ENCODE data around the gene POLR3H.

DNA sequence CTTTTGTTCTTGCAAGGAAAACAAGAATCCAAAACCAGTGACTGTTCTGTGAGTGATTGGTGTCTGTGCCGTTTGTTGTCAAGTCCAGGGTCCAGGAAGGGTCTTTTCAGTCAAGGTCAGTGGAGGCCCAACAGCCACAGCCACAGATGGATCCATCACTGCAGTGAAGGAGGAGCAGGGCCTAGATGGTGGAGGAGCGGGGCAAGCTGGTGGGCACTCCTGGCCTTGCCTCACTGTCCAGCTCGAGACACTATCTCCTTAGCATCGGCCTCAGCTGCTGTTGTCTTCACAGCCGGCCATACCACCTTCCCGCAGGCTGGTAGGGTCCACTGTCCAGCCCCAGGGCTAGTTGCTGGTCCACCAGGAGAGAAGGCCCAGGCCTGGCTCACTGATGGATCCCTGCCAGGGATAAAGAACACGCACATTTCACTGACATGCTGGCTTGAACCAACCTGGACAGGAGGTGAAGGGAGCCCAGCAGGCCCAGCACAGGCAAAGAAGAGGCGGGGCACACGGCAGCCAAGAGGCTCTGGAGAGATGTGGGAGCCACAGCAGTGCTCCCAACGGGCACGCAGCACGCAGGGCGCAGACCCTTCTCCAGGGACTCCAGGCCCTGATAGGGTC is 15.2 kb downstream of the POLR3H start:
- TF ChIP-seq, protein P1, sequence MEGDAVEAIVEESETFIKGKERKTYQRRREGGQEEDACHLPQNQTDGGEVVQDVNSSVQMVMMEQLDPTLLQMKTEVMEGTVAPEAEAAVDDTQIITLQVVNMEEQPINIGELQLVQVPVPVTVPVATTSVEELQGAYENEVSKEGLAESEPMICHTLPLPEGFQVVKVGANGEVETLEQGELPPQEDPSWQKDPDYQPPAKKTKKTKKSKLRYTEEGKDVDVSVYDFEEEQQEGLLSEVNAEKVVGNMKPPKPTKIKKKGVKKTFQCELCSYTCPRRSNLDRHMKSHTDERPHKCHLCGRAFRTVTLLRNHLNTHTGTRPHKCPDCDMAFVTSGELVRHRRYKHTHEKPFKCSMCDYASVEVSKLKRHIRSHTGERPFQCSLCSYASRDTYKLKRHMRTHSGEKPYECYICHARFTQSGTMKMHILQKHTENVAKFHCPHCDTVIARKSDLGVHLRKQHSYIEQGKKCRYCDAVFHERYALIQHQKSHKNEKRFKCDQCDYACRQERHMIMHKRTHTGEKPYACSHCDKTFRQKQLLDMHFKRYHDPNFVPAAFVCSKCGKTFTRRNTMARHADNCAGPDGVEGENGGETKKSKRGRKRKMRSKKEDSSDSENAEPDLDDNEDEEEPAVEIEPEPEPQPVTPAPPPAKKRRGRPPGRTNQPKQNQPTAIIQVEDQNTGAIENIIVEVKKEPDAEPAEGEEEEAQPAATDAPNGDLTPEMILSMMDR (IDR thresholded peaks at IDR 0.05; ENCODE audit: insufficient read depth, low read length): no peak
- TF ChIP-seq SPI1 (IDR thresholded peaks at IDR 0.05; ENCODE audit: borderline replicate concordance, low read depth): no peak
- TF ChIP-seq GABPA (IDR thresholded peaks at IDR 0.05; ENCODE audit: low read depth): no peak
- TF ChIP-seq POLR2AphosphoS5 (IDR thresholded peaks at IDR 0.05; ENCODE audit: low read depth): no peak; the same call in 1 of the 2 replicates
- TF ChIP-seq, protein P2, sequence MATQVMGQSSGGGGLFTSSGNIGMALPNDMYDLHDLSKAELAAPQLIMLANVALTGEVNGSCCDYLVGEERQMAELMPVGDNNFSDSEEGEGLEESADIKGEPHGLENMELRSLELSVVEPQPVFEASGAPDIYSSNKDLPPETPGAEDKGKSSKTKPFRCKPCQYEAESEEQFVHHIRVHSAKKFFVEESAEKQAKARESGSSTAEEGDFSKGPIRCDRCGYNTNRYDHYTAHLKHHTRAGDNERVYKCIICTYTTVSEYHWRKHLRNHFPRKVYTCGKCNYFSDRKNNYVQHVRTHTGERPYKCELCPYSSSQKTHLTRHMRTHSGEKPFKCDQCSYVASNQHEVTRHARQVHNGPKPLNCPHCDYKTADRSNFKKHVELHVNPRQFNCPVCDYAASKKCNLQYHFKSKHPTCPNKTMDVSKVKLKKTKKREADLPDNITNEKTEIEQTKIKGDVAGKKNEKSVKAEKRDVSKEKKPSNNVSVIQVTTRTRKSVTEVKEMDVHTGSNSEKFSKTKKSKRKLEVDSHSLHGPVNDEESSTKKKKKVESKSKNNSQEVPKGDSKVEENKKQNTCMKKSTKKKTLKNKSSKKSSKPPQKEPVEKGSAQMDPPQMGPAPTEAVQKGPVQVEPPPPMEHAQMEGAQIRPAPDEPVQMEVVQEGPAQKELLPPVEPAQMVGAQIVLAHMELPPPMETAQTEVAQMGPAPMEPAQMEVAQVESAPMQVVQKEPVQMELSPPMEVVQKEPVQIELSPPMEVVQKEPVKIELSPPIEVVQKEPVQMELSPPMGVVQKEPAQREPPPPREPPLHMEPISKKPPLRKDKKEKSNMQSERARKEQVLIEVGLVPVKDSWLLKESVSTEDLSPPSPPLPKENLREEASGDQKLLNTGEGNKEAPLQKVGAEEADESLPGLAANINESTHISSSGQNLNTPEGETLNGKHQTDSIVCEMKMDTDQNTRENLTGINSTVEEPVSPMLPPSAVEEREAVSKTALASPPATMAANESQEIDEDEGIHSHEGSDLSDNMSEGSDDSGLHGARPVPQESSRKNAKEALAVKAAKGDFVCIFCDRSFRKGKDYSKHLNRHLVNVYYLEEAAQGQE (IDR thresholded peaks at IDR 0.05; ENCODE audit: insufficient replicate concordance, low read depth): no peak
